Kidney (tissue), 14 donors: Measurements from ENCODE around the gene SOX2. TPM values are rescaled to one million over a fixed set of nuclear protein-coding genes. Genes with fewer than 3 reads are reported as not detected.

Experiments
- DNase-seq, 5 donors: peaks; one replicate each; pipeline ENCODE4 v3.0.0-alpha.2; 2013 to 2020
- FAIRE-seq: peaks from 2 replicates; lab custom pipeline; 2012; peaks lifted over from hg19 to GRCh38; lab: Jason Lieb, UNC
- H3K27ac ChIP-seq, 2 donors: one replicate each; pipeline ENCODE4 v1.7.0; 2013; ENCODE audit warnings: low read depth in 2 of 2, low read length in 2 of 2, inconsistent platforms in 1 of 2
- H3K27me3 ChIP-seq: one replicate; pipeline ENCODE4 v1.7.1; 2013; ENCODE audit warnings: low read length, inconsistent platforms; ENCODE audit not compliant: control insufficient read depth, insufficient read depth
- H3K36me3 ChIP-seq, 3 donors: one replicate each; pipeline versions ENCODE4 v1.7.0 to v1.7.1; 2013; ENCODE audit warnings: low read length in 3 of 3, control low read depth in 1 of 3, inconsistent platforms in 1 of 3; ENCODE audit not compliant: insufficient read depth in 3 of 3, control insufficient read depth in 2 of 3
- H3K4me1 ChIP-seq, 3 donors: one replicate each; pipeline versions ENCODE4 v1.7.0 to v1.7.1; 2013; ENCODE audit warnings: low read length in 3 of 3, inconsistent platforms in 1 of 3, low read depth in 1 of 3; ENCODE audit not compliant: control insufficient read depth in 2 of 3, insufficient read depth in 2 of 3
- H3K4me3 ChIP-seq, 3 donors: one replicate each; pipeline versions ENCODE4 v1.7.0 to v1.8.1; 2013; ENCODE audit warnings: low read length in 3 of 3, control low read depth in 1 of 3, inconsistent platforms in 1 of 3
- H3K9ac ChIP-seq, 3 donors: one replicate each; pipeline versions ENCODE4 v1.7.0 to v1.7.1; 2013; ENCODE audit warnings: low read length in 3 of 3, control low read depth in 1 of 3, inconsistent platforms in 1 of 3
- H3K9me3 ChIP-seq, 3 donors: one replicate each; pipeline versions ENCODE4 v1.7.0 to v1.7.1; 2013; ENCODE audit warnings: low read length in 3 of 3, control low read depth in 1 of 3, inconsistent platforms in 1 of 3; ENCODE audit not compliant: control insufficient read depth in 2 of 3, insufficient read depth in 1 of 3
- CTCF ChIP-seq: IDR thresholded peaks from 3 replicates; pipeline ENCODE4 v1.5.1; 2012; ENCODE audit warnings: mild to moderate bottlenecking, moderate library complexity, borderline replicate concordance; ENCODE audit not compliant: insufficient read depth; ENCODE audit errors: extremely low read depth
- intact Hi-C: fragments of 100-400 bp; cut with DNase I; formaldehyde crosslinking; loops from one replicate; pipeline ENCODE4 v1.11.1; 2022
- polyA plus RNA-seq: library from polyadenylated mRNA; stranded (reverse); fragments of 350-450 nt; fragmentation: Illumina TruSeq; extraction: RNeasy Lipid Tissue Mini Kit (QIAGEN cat#74804); gene quantifications from one replicate; pipeline ENCODE4 v1.2.3, GENCODE V29; 2014; ENCODE audit warnings: low read depth, low replicate concordance; ENCODE audit not compliant: insufficient read depth
- total RNA-seq: library from RNA; stranded (reverse); fragmentation: NEBNext Ultra II Directional; extraction: Animal tissue kit (Norgen Biotek cat#: 25700); gene quantifications from one replicate; pipeline ENCODE4 v1.2.1, GENCODE V29; 2021
- donor health status: control.
- donor health status: control.
- donor health status: control.
- donor health status: control.
- donor health status: control.
- donor health status: DM: yes; HTN: yes; CAD: no.
- donor health status: Normal renal cell carcinoma (clear cell type).

Gene SOX2
- total and polyA plus RNA-seq, 2 donors from 2014 or later: 0.13 TPM; not detected in 1

- H3K36me3 ChIP-seq: no peaks in the 10 kb centered on the region
- no peaks in the 10 kb centered on the region for H3K9me3 ChIP-seq
- H3K4me3 ChIP-seq: no peak overlapping the region
- no peaks in the 10 kb centered on the region for H3K4me1 ChIP-seq
- no peaks in the 10 kb centered on the region for H3K27me3 ChIP-seq
- no peak for FAIRE-seq
- DNase-seq: no peak
- H3K9ac ChIP-seq: no peak overlapping the region
- TF ChIP-seq CTCF: no peak
- no peak overlapping the region for H3K27ac ChIP-seq
- intact Hi-C loops: no loop called here
Measured at GRCh38 chr3:181755959-181756358, 44.2 kb downstream of the SOX2 start.

- Histone ChIP-seq H3K4me1 (no peaks in the 10 kb centered on the region), H3K36me3 (no peaks in the 10 kb centered on the region), H3K27me3 (no peaks in the 10 kb centered on the region), H3K9ac (no peak overlapping the region), H3K4me3 (no peak overlapping the region), H3K9me3 (no peaks in the 10 kb centered on the region), H3K27ac (no peak overlapping the region)
- intact Hi-C loops: no loop called here
- FAIRE-seq (no peak), DNase-seq (no peak)
- no peak for TF ChIP-seq CTCF
Measured at GRCh38 chr3:181756645-181757297, 45.0 kb downstream of the SOX2 start.

- Histone ChIP-seq H3K4me1 (no peaks in the 10 kb centered on the region), H3K9me3 (no peaks in the 10 kb centered on the region), H3K9ac (no peak overlapping the region), H3K27ac (no peak overlapping the region), H3K27me3 (no peaks in the 10 kb centered on the region), H3K36me3 (no peaks in the 10 kb centered on the region), H3K4me3 (no peak overlapping the region)
- no peak for DNase-seq
- TF ChIP-seq CTCF: no peak
- no peak for FAIRE-seq
- intact Hi-C loops: no loop called here
Measured at GRCh38 chr3:181757694-181758306, 46.1 kb downstream of the SOX2 start.
